Ovary (tissue), 9 donors: ENCODE measurements around the gene MTERF4. TPM values are rescaled to one million over a fixed set of nuclear protein-coding genes. Genes with fewer than 3 reads are reported as not detected.
A peak's percentile ranks its signal among the peaks of the same experiment; 100 is the strongest.

ENCODE experiments used
- DNase-seq, 5 donors: peaks; one replicate each; pipeline ENCODE4 v3.0.0-alpha.2; 2019 to 2020
- H3K27ac ChIP-seq, 2 donors: fragments of 200-600 bp; one replicate each; pipeline versions ENCODE4 v1.5.1 to v1.8.0; 2019 to 2022
- H3K27me3 ChIP-seq: fragments of 200-600 bp; one replicate; pipeline ENCODE4 v1.8.0; 2022
- H3K36me3 ChIP-seq: fragments of 200-600 bp; sonication (generic); one replicate; pipeline ENCODE4 v1.5.1; 2019
- H3K4me1 ChIP-seq: one replicate; pipeline ENCODE4 v1.8.1; 2013; ENCODE audit warnings: mild to moderate bottlenecking, moderate library complexity; ENCODE audit not compliant: insufficient read depth
- H3K4me3 ChIP-seq: fragments of 200-600 bp; sonication (generic); one replicate; pipeline ENCODE4 v1.5.1; 2017
- H3K9me3 ChIP-seq, 2 donors: fragments of 200-600 bp in 1 of 2; sonication (generic) in 1 of 2; one replicate each; pipeline versions ENCODE4 v1.5.1 to v1.8.1; 2013 to 2019; ENCODE audit warnings: mild to moderate bottlenecking in 1 of 2, moderate library complexity in 1 of 2
- EP300 ChIP-seq: sonication (generic); formaldehyde crosslinking; IDR thresholded peaks from one replicate; pipeline ENCODE4 v1.6.1; 2017; ENCODE audit warnings: antibody characterized with exemption
- POLR2A ChIP-seq: fragments of 450-650 bp; IDR thresholded peaks from one replicate; pipeline ENCODE4 v1.6.1; 2017; ENCODE audit warnings: antibody characterized with exemption, mild to moderate bottlenecking, moderate library complexity
- WGBS, 3 donors: extraction: QIAGEN DNeasy Blood & Tissue Kit in 1 of 3; methylation state at CpG; one replicate each; pipeline versions ENCODE4 v1.1.5 to v1.1.7; 2013 to 2017; 5-methylcytosine and 5-hydroxymethylcytosine counted together
- intact Hi-C, 4 donors: fragments of 100-400 bp; cut with DNase I; formaldehyde crosslinking; loops; one replicate each; pipeline versions ENCODE4 v1.11.0 to v1.15.1; 2022 to 2023
- polyA plus RNA-seq, 2 donors: library from polyadenylated mRNA; stranded (reverse); fragments of 200-250 nt in 1 of 2; fragments of 350-450 nt in 1 of 2; fragmentation: Illumina TruSeq in 1 of 2; extraction: RNeasy Lipid Tissue Mini Kit (QIAGEN cat#74804) in 1 of 2; gene quantifications; one replicate each; pipeline ENCODE4 v1.2.3, GENCODE V29; 2013 to 2014
- total RNA-seq, 7 donors: library from RNA; depleted of rRNA in 2 of 7; stranded (reverse); fragments of >200 nt in 2 of 7; fragmentation: NEBNext Ultra II Directional in 3 of 7; extraction: Animal tissue kit (Norgen Biotek cat#: 25700) in 3 of 7; gene quantifications; one replicate each; pipeline versions ENCODE4 v1.1.0 to v1.2.4, GENCODE V29; 2016 to 2023
- TF ChIP-seq, protein P1 (sequence below), 3 donors: fragments of 450-650 bp in 2 of 3; fragments of 200-600 bp in 1 of 3; IDR thresholded peaks; one replicate each; pipeline versions ENCODE4 v1.5.1 to v1.8.0; 2016 to 2022; ENCODE audit warnings: antibody characterized with exemption in 3 of 3, mild to moderate bottlenecking in 1 of 3
- donor health status: DM: no; HTN: no; CAD: no; lungs with moderate emphysema.
- donor health status: DM: no; HTN: no; CAD: no.
- donor health status: Bipolar disorder and iron deficiency.
- donor health status: DM: yes; HTN: yes; CAD: no.
- donor health status: DM: no; HTN: no; CAD: no.
- donor health status: DM: yes; HTN: yes; CAD: no.

Gene MTERF4
- total and polyA plus RNA-seq, 9 donors: 24.8 to 60.7 (median 41.6) TPM

DNA sequence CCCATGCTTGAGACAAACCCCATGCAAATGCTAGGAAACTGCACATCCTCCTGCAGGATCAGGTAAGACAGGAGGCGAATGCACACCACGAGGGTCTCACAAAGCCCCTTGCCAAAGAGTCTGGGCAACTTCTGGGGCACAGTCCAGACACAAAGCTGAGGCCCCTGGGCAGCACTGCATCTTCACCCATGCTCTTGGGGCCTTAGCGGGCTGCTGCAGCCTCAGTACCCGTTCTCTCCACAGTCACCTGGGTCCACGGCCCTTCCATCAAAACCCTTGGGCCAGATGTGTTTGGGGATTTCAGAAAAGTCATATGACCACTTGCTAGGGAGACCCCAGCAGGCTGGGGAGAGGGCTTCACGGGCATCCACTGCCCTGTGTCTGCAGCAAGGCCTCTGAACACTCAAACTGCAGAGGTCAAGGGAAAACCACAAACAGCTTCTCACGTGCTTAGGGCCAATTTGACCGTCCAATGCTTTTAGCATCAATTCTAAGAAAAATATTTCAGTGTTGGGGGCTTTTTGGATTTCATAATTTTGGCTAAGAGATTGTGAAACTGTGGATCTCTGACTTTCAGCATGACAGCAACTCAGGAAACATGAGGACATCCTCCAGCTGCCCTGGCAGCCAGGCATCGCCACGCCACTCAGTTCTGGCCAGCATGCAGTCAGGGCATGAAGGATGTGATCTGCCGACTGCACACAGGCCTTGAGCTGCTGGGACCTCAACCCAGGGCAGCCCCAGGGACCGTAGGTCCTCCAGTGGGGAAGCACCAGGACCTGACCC lies 27.2 kb upstream of the MTERF4 start:
- peak in 1 of 5 donors; percentile 15 for DNase-seq
- H3K4me1 ChIP-seq: no peaks in the 10 kb centered on the region
- WGBS, 3 donors: 79 to 81% (median 80%) methylated on average over 12 of the region's 12 CpGs
- intact Hi-C loops: no loop called here
- TF ChIP-seq, protein P1, sequence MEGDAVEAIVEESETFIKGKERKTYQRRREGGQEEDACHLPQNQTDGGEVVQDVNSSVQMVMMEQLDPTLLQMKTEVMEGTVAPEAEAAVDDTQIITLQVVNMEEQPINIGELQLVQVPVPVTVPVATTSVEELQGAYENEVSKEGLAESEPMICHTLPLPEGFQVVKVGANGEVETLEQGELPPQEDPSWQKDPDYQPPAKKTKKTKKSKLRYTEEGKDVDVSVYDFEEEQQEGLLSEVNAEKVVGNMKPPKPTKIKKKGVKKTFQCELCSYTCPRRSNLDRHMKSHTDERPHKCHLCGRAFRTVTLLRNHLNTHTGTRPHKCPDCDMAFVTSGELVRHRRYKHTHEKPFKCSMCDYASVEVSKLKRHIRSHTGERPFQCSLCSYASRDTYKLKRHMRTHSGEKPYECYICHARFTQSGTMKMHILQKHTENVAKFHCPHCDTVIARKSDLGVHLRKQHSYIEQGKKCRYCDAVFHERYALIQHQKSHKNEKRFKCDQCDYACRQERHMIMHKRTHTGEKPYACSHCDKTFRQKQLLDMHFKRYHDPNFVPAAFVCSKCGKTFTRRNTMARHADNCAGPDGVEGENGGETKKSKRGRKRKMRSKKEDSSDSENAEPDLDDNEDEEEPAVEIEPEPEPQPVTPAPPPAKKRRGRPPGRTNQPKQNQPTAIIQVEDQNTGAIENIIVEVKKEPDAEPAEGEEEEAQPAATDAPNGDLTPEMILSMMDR (IDR thresholded peaks at IDR 0.05): no peak
- TF ChIP-seq EP300 (no peak), POLR2A (no peak)
- no peak overlapping the region for H3K4me3 ChIP-seq
- no peaks in the 10 kb centered on the region for H3K36me3 ChIP-seq
- no peaks in the 10 kb centered on the region for H3K9me3 ChIP-seq
- no peak overlapping the region for H3K27ac ChIP-seq
- no peaks in the 10 kb centered on the region for H3K27me3 ChIP-seq

DNA sequence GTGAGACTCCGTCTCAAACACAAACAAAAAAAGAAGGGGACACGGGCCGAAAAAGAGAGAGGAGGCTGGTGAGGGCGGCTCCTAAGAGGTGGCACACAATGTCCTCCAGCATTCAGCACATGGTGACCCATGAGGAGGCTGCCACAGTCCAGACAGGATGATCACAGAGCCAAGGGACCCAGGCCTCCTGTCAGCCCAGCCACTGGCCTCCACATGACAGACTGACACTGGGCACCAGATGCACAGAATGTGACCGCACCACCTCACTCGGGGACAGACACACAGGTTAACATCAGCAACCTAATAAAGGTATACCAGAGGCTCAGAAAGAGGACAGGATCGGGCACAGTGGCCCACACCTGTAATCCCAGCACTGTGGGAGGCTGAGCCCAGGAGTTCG lies 26.2 kb upstream of the MTERF4 start:
- no peaks in the 10 kb centered on the region for H3K36me3 ChIP-seq
- H3K27ac ChIP-seq: no peak overlapping the region
- WGBS, 3 donors: 94 to 97% (median 95%) methylated on average over 8 of the region's 8 CpGs
- no peaks in the 10 kb centered on the region for H3K4me1 ChIP-seq
- intact Hi-C loops: no loop called here
- TF ChIP-seq EP300 (no peak), POLR2A (no peak)
- TF ChIP-seq, protein P1 (IDR thresholded peaks at IDR 0.05): no peak
- H3K4me3 ChIP-seq: no peak overlapping the region
- DNase-seq: peak in 1 of 5 donors; percentile 14
- no peaks in the 10 kb centered on the region for H3K27me3 ChIP-seq
- H3K9me3 ChIP-seq: no peaks in the 10 kb centered on the region

DNA sequence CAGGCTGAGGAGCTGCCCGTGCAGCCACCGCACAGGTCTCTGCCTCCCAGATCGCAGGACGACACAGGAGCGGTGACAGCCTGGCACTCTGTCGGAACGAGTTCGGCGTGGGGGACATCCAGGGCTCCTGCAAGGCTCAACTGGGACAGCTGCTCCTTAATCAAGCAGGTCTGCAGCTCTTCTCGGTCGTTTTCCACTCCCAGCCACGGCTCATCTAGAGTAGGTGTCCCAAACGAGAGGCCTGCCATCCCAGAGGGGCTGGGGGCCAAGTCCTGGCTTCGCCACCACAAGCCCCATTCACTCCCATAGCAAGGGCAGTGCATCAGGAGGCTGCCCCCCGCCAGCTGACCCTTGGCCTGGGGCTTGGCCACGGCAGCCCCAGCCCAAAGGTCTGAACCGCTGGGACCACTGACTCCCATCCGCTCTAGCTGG lies 24.7 kb upstream of the MTERF4 start:
- intact Hi-C loops: no loop called here
- Histone ChIP-seq H3K4me1 (no peaks in the 10 kb centered on the region), H3K4me3 (no peak overlapping the region), H3K27me3 (no peaks in the 10 kb centered on the region), H3K36me3 (no peaks in the 10 kb centered on the region), H3K9me3 (no peaks in the 10 kb centered on the region), H3K27ac (no peak overlapping the region)
- 95 to 97% (median 95%) methylated on average over 15 to 18 of the region's 18 CpGs for WGBS, 3 donors
- no peak for TF ChIP-seq POLR2A
- TF ChIP-seq EP300: no peak
- TF ChIP-seq, protein P1 (IDR thresholded peaks at IDR 0.05): no peak
- peak in 1 of 5 donors; percentile 24 for DNase-seq

DNA sequence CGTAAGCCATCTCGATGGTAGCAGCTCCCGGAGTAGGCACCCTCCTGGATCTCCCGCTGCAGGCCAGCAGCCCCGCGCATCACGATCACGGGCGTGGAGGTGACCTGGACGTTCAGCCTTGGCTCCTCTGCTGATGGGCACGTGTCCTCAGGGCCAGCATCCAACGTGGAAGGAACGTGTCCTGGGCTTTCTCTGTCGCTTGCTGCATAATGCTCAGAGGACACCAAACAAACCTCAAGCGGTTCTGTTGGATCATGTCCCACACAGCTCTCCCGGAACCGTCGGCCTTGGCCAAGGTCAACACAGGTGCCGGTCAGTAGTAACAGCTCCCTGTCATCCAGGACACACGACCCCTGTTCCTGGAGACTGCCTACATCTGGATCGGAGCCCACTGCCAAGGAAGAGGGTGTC lies 24.1 kb upstream of the MTERF4 start:
- WGBS, 3 donors: 84 to 90% (median 86%) methylated on average over 21 of the region's 21 CpGs
- H3K4me3 ChIP-seq: no peak overlapping the region
- H3K36me3 ChIP-seq: no peaks in the 10 kb centered on the region
- TF ChIP-seq, protein P1 (IDR thresholded peaks at IDR 0.05): no peak
- TF ChIP-seq POLR2A (no peak), EP300 (no peak)
- H3K27me3 ChIP-seq: no peaks in the 10 kb centered on the region
- intact Hi-C loops: no loop called here
- H3K9me3 ChIP-seq: no peaks in the 10 kb centered on the region
- no peaks in the 10 kb centered on the region for H3K4me1 ChIP-seq
- DNase-seq: peak in 1 of 5 donors; percentile 28
- no peak overlapping the region for H3K27ac ChIP-seq
